GM12873 (cell line): ENCODE data around the gene ATP4B.

Source experiments
- CTCF ChIP-seq: IDR thresholded peaks from 2 replicates; pipeline ENCODE4 v1.5.1; 2012; ENCODE audit warnings: low read depth, mild to moderate bottlenecking, moderate library complexity, low read length, control low read depth; ENCODE audit not compliant: insufficient read depth; ENCODE audit errors: missing control alignments

ATP4B gene

GRCh38 chr13:113612607-113613006 lies 45.4 kb downstream of the ATP4B start:
- no peak for TF ChIP-seq CTCF

GRCh38 chr13:113611996-113612395 lies 46.0 kb downstream of the ATP4B start:
- no peak for TF ChIP-seq CTCF

- no peak for TF ChIP-seq CTCF
Measured at GRCh38 chr13:113610266-113610665, 47.7 kb downstream of the ATP4B start.

- no peak for TF ChIP-seq CTCF
Measured at GRCh38 chr13:113609616-113610015, 48.4 kb downstream of the ATP4B start.

- TF ChIP-seq CTCF: no peak
Measured at GRCh38 chr13:113608967-113609533, 48.9 kb downstream of the ATP4B start.

- no peak for TF ChIP-seq CTCF
Measured at GRCh38 chr13:113607889-113608635, 49.9 kb downstream of the ATP4B start.

GRCh38 chr13:113607056-113607888 lies 50.7 kb downstream of the ATP4B start:
- no peak for TF ChIP-seq CTCF
